NCI-H2196 (cell line): ENCODE measurements around the gene MRFAP1L1.
A peak's percentile ranks its signal among the peaks of the same experiment; 100 is the strongest.
"Not testable (repeated sequence)": the region's sequence is repeated elsewhere in the genome, so short reads cannot be mapped to it uniquely, and the experiment has no call there.

Source experiments
- DNase-seq: peaks from one replicate; lab custom pipeline; 2025; ENCODE audit not compliant: unreplicated experiment; lab: John Stamatoyannopoulos, UW

The MRFAP1L1 gene

GRCh38 chr4:6692379-6692778, 17.3 kb downstream of the MRFAP1L1 start:
- DNase-seq = no peak

DNA sequence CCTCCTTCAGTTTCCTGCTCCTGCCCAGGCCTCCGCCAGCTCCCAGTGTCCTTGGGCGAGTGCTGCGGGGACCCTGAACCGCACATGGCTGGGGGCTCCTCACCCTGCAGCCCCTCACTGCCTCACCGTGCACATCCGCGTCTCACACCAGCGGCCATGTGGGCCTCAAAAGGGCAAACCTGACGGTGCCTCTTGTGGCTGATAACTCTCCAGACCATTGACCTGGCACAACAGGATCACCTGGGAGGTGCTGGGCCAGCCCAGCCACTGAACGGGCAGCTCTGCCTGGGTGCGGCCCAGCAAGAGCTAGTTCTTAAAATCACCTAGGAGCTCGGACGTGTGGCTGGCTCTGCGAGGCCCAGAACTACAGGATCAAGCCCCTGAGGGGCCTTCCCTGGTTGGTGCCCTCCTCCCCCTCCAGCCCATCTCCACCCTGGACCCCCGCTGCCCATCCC, 20.1 kb downstream of the MRFAP1L1 start:
- no peak for DNase-seq

DNA sequence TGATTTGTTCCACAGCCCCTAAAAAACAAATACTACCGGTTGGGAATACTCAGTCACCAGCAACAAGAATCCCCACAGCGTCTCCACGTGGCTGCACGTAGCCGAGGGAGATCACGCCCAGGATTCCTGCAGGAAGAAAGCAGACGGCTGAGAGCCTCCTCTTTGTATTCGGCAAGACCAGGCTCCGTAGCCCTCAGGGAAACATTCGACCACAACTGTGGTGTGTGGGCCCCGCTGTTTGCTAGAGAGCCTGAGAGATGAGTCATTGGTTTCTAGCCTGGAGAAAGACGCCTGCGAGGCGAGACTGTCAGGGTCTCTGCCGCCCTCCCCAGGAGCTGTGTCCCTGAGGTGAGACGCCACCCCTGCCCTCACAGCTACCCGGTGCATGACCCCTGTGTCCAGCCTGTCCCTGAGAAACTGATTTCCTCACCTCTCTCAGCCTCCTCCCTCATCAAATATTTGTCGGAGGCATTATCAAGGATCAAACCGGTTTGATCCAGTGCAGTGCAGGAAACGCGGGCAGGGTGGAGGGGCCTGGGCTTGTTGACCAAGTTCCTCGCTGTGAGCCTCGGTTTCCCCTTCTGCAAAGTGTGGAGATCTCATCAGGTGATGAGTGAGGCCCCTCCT, 20.7 kb downstream of the MRFAP1L1 start:
- DNase-seq = no peak

- DNase-seq = peak; percentile 35
Observed at GRCh38 chr4:6687947-6688878, 21.5 kb downstream of the MRFAP1L1 start.

- DNase-seq = no peak
Observed at GRCh38 chr4:6686104-6686787, 23.4 kb downstream of the MRFAP1L1 start.

DNA sequence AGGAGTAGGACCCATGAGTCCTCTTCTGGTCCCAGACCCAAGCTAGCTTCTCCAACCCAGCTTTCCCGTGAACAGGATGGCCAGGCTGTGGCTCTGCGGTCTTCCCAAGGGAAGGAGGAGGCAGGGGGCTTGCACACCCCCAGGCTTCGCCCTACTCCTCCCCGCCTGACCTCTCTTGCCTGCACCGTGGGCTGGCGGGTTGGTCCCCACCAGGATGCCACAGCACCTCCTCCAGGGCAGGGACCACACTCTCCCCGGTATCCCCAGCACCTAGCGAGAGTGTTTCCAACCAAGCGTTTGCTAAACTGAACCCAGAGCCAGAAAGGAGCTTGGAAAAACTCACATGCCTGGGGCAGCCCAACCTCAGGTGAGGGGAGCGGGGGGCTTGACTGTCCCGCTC, 25.0 kb downstream of the MRFAP1L1 start:
- no peak for DNase-seq

DNA sequence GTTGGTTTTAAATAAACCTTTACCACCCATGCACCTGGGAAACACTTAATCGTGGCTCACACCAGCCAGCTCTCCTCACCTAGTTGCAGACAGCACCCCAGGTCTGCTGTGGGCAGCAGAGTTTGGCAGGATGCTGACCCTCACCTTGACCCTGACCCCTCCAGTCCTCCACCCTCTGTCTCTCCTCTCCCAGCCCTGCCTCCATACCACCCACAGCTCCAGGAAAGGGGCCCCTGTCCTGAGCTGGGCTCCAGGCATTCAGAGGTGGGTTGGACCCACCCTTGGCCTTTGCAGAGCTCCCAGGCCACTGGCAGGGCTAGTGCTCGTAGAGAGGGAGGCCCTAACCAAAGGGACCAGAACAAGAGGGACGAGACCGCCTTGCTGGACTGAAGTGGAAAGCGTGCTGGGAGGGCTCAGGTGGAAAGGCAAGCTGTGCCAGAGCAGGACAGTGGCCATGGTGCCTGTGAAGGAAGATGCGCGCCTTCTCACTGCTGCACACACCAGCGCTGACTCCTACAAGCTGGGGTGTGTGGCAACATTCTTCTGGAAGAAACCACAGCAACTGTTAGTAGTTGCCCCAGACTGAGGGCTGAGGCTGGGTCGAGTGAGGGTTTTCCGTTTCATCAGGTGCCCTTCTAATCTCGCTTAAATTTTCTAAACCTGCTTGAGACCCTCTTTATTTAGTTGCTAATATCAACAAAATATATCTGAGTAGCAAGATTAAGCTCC, 26.6 kb downstream of the MRFAP1L1 start:
- no peak for DNase-seq

- no peak for DNase-seq
Observed at GRCh38 chr4:6681191-6681590, 28.5 kb downstream of the MRFAP1L1 start.

- DNase-seq = no peak
Observed at GRCh38 chr4:6680372-6681034, 29.2 kb downstream of the MRFAP1L1 start.

DNA sequence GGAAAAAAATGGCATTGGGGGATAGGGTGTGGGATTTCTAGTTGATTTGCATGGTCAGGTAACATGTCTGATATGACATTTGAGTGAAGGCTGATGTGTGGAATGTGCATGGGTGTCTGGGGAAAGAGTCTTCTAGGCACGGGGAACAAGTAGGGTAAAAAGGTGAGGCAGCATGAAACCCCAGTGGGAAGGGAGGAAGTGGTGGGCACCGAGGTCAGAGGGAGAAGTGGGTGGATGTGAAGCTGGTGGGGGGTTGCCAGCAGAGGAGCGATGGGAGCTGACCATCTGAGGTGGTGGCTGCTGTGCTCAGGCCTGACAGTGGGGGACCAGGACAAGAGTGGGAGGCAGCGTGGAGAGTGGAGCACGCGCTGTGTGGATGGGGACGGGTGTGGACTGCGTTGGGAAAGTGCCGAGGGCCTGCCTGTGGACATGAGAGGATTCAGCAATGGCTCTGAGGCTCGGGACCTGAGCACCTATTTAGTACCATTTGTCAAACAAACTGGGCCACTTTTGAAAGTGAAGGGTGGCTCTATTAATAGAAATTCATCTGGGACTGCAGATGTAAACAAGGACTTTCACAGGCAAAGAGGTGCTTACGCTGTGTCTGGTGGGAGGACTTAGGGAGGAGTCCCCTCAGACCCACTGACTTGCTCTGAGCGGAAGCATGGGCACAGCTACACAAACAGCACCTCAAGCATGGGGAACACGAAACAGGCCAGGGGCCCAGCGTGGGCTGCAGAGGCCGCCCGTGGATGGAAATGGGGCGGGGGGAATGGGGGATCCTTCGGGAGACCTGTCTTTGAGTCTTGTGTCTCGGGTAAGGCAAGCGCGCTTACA, 32.7 kb downstream of the MRFAP1L1 start:
- no peak for DNase-seq

DNA sequence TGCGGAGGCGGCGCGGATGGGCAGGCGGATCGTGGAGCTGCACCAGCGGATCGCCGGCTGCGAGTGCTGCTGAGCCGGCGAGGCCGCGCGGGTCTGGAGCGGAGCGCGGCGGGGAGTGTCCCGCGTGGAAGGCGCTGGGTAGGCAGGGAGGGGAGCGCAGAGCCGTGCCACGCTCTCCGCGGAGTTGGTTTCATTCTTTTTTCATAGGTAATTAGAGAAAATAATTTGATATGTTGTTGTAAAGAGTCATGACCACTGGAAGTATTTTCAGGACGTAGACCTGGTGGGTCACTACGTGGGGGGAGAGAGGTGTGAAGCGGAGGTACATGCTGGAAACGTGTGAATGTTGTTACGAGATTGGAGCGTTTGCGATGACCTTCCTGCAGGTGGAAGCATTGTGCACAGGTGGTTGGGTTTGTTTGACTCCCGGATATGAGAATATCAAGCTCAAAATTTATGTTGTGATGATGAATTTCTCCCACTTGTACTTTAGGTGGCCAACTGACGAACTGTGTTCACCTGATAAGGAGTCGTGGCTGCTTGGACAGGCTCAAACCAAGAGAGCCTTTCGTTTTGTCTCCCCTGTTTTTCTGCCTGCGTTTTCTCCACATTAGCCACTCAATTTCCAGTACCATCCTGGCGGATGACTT, 35.0 kb downstream of the MRFAP1L1 start:
- peak; percentile 73 for DNase-seq

GRCh38 chr4:6673660-6674499, 35.8 kb downstream of the MRFAP1L1 start:
- DNase-seq = peak; percentile 100

GRCh38 chr4:6673191-6673659, 36.4 kb downstream of the MRFAP1L1 start:
- peak; percentile 44 for DNase-seq

DNA sequence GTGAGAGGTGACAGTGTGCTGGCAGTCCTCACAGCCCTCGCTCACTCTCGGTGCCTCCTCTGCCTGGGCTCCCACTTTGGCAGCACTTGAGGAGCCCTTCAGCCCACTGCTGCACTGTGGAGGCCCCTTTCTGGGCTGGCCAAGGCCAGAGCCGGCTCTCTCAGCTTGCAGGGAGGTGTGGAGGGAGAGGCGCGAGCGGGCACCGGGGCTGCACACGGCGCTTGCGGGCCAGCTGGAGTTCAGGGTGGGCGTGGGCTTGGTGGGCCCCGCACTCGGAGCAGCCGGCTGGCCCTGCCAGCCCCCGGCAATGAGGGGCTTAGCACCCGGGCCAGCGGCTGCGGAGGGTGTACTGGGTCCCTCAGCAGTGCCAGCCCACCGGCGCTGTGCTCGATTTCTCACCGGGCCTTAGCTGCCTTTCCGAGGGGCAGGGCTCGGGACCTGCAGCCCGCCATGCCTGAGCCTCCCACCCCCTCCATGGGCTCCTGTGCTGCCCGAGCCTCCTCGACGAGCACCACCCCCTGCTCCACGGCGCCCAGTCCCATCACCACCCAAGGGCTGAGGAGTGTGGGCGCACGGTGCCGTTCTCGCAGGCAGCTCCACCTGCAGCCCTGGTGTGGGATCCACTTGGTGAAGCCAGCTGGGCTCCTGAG, 37.0 kb downstream of the MRFAP1L1 start:
- not testable (repeated sequence) for DNase-seq

GRCh38 chr4:6672131-6672530, 37.5 kb downstream of the MRFAP1L1 start:
- DNase-seq = no peak

DNA sequence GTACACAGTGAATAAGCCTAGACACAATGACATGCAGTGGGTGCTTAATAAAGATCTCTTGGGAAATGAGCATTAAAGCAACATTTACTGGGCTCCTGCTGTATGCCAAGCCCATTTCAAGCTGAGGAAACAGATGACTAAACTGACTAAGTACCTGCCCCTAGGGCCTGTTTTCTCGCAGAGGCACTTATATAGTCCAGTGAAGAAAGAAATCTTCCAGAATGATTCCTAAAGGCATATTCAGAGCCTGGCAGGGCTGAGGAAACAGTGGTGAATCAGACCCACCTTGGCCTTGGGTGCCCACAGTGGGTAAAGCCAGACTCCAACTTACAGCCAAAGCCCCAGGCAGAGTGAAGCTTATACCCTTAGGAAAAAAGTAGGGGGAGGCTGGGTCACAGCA, 38.0 kb downstream of the MRFAP1L1 start:
- no peak for DNase-seq

GRCh38 chr4:6668391-6668790, 41.3 kb downstream of the MRFAP1L1 start:
- DNase-seq = no peak

GRCh38 chr4:6665320-6665654, 44.4 kb downstream of the MRFAP1L1 start:
- no peak for DNase-seq
